A673 (cell line): ENCODE measurements around the gene ATG13.

ENCODE experiments used
- EZH2 ChIP-seq: fragments of 200-600 bp; sonication (generic); IDR thresholded peaks from 2 replicates; pipeline ENCODE4 v1.6.1; 2017; ENCODE audit warnings: borderline replicate concordance, low read depth, mild to moderate bottlenecking, mixed read lengths, antibody characterized with exemption, low read length; ENCODE audit not compliant: poor library complexity, severe bottlenecking
- TF ChIP-seq, protein P1 (sequence below): fragments of 300-800, 200-600 bp; sonication (generic); conservative IDR thresholded peaks from 2 replicates; pipeline ENCODE4 v1.5.1; 2017; ENCODE audit warnings: low read depth, mild to moderate bottlenecking, antibody characterized with exemption, low read length, moderate library complexity, mixed read lengths

- TF ChIP-seq, protein P1, sequence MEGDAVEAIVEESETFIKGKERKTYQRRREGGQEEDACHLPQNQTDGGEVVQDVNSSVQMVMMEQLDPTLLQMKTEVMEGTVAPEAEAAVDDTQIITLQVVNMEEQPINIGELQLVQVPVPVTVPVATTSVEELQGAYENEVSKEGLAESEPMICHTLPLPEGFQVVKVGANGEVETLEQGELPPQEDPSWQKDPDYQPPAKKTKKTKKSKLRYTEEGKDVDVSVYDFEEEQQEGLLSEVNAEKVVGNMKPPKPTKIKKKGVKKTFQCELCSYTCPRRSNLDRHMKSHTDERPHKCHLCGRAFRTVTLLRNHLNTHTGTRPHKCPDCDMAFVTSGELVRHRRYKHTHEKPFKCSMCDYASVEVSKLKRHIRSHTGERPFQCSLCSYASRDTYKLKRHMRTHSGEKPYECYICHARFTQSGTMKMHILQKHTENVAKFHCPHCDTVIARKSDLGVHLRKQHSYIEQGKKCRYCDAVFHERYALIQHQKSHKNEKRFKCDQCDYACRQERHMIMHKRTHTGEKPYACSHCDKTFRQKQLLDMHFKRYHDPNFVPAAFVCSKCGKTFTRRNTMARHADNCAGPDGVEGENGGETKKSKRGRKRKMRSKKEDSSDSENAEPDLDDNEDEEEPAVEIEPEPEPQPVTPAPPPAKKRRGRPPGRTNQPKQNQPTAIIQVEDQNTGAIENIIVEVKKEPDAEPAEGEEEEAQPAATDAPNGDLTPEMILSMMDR: no peak
- no peak for TF ChIP-seq EZH2
Measured at GRCh38 chr11:46665356-46665755, 48.0 kb downstream of the ATG13 start.
